ENCODE measurements around the gene PNPLA7. TPM values are rescaled to one million over a fixed set of nuclear protein-coding genes. Genes with fewer than 3 reads are reported as not detected.
A peak's percentile ranks its signal among the peaks of the same experiment; 100 is the strongest.

Gene PNPLA7
- total and polyA plus RNA-seq, 2 of the 13 experiments (the other 11 are each of a cell fraction or from before 2014, with no cell fraction given) = 0.42 to 1.5 TPM

GRCh38 chr9:137534256-137535119 is 15.7 kb downstream of the PNPLA7 start (continued):
- TF ChIP-seq, protein P1, sequence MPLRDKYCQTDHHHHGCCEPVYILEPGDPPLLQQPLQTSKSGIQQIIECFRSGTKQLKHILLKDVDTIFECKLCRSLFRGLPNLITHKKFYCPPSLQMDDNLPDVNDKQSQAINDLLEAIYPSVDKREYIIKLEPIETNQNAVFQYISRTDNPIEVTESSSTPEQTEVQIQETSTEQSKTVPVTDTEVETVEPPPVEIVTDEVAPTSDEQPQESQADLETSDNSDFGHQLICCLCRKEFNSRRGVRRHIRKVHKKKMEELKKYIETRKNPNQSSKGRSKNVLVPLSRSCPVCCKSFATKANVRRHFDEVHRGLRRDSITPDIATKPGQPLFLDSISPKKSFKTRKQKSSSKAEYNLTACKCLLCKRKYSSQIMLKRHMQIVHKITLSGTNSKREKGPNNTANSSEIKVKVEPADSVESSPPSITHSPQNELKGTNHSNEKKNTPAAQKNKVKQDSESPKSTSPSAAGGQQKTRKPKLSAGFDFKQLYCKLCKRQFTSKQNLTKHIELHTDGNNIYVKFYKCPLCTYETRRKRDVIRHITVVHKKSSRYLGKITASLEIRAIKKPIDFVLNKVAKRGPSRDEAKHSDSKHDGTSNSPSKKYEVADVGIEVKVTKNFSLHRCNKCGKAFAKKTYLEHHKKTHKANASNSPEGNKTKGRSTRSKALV (CRISPR knock-in tag; IDR thresholded peaks at IDR 0.05) = no peak
- TF ChIP-seq ZNF720 (CRISPR knock-in tag; IDR thresholded peaks at IDR 0.05) = no peak
- TF ChIP-seq STAT5B (CRISPR knock-in tag; IDR thresholded peaks at IDR 0.05) = no peak
- TF ChIP-seq SAP130 (CRISPR knock-in tag; IDR thresholded peaks at IDR 0.05; ENCODE audit: low read depth) = peak; percentile 84
- TF ChIP-seq, protein P2, sequence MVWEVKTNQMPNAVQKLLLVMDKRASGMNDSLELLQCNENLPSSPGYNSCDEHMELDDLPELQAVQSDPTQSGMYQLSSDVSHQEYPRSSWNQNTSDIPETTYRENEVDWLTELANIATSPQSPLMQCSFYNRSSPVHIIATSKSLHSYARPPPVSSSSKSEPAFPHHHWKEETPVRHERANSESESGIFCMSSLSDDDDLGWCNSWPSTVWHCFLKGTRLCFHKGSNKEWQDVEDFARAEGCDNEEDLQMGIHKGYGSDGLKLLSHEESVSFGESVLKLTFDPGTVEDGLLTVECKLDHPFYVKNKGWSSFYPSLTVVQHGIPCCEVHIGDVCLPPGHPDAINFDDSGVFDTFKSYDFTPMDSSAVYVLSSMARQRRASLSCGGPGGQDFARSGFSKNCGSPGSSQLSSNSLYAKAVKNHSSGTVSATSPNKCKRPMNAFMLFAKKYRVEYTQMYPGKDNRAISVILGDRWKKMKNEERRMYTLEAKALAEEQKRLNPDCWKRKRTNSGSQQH (CRISPR knock-in tag; IDR thresholded peaks at IDR 0.05; ENCODE audit: low read depth) = no peak
- TF ChIP-seq ZNF605 (CRISPR knock-in tag; IDR thresholded peaks at IDR 0.05) = 0 out of 2 replicates have a peak, but pooled peaks have one; percentile 35
- TF ChIP-seq ZNF318 (CRISPR knock-in tag; IDR thresholded peaks at IDR 0.05) = no peak
- TF ChIP-seq ATF7-NPFF (CRISPR knock-in tag; IDR thresholded peaks at IDR 0.05; ENCODE audit: low read depth) = no peak
- TF ChIP-seq, protein P3, sequence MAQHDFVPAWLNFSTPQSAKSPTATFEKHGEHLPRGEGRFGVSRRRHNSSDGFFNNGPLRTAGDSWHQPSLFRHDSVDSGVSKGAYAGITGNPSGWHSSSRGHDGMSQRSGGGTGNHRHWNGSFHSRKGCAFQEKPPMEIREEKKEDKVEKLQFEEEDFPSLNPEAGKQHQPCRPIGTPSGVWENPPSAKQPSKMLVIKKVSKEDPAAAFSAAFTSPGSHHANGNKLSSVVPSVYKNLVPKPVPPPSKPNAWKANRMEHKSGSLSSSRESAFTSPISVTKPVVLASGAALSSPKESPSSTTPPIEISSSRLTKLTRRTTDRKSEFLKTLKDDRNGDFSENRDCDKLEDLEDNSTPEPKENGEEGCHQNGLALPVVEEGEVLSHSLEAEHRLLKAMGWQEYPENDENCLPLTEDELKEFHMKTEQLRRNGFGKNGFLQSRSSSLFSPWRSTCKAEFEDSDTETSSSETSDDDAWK (CRISPR knock-in tag; IDR thresholded peaks at IDR 0.05) = no peak
- no peak for TF ChIP-seq HNRNPH1 (optimal IDR thresholded peaks at IDR 0.05; ENCODE audit: low read depth, low read length)
- peak; percentile 74 for TF ChIP-seq MXD4 (CRISPR knock-in tag; IDR thresholded peaks at IDR 0.05)
- no peak for TF ChIP-seq ZNF607 (CRISPR knock-in tag; IDR thresholded peaks at IDR 0.05; ENCODE audit: borderline replicate concordance)
- TF ChIP-seq, protein P4, sequence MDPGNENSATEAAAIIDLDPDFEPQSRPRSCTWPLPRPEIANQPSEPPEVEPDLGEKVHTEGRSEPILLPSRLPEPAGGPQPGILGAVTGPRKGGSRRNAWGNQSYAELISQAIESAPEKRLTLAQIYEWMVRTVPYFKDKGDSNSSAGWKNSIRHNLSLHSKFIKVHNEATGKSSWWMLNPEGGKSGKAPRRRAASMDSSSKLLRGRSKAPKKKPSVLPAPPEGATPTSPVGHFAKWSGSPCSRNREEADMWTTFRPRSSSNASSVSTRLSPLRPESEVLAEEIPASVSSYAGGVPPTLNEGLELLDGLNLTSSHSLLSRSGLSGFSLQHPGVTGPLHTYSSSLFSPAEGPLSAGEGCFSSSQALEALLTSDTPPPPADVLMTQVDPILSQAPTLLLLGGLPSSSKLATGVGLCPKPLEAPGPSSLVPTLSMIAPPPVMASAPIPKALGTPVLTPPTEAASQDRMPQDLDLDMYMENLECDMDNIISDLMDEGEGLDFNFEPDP (CRISPR knock-in tag; conservative IDR thresholded peaks at IDR 0.05) = no peak
- TF ChIP-seq KDM3A (CRISPR knock-in tag; IDR thresholded peaks at IDR 0.05; ENCODE audit: low read depth) = no peak

All from HepG2 (cell line).